ENCODE measurements around the gene MMP27. TPM values are rescaled to one million over a fixed set of nuclear protein-coding genes. Genes with fewer than 3 reads are reported as not detected.
"Not testable (repeated sequence)": the region's sequence is repeated elsewhere in the genome, so short reads cannot be mapped to it uniquely, and the experiment has no call there.

Gene MMP27
- total RNA-seq = not detected in 2 replicates

GRCh38 chr11:102705626-102706025, at the start of gene MMP27:
Gene MMP27, minus strand, starts transcription at chr11:102705769. Its CDS starts 55 bp downstream, at chr11:102705714.
- no peak for DNase-seq

- DNase-seq = no peak
These were observed 47.7 kb upstream of the MMP27 start for GRCh38 chr11:102753267-102753666.

- DNase-seq = no peak
These were observed 46.1 kb upstream of the MMP27 start for GRCh38 chr11:102751673-102752072.

- DNase-seq = no peak
These were observed 43.6 kb upstream of the MMP27 start for GRCh38 chr11:102749101-102749722.

- not testable (repeated sequence) for DNase-seq
These were observed 41.4 kb upstream of the MMP27 start for GRCh38 chr11:102746746-102747578.

GRCh38 chr11:102734650-102735049, 29.1 kb upstream of the MMP27 start:
- no peak for DNase-seq

- DNase-seq = peak; percentile 92
These were observed 27.8 kb upstream of the MMP27 start for GRCh38 chr11:102733232-102733875.

GRCh38 chr11:102730944-102731343, 25.4 kb upstream of the MMP27 start:
- not testable (repeated sequence) for DNase-seq

GRCh38 chr11:102729849-102730815, 24.6 kb upstream of the MMP27 start:
- peak; percentile 90 for DNase-seq

- DNase-seq = peak; percentile 90
These were observed 22.3 kb upstream of the MMP27 start for GRCh38 chr11:102727890-102728289.

GRCh38 chr11:102724904-102725500, 19.4 kb upstream of the MMP27 start, which contains the start of gene MMP8:
Gene MMP8, minus strand, starts transcription at chr11:102724954. Its CDS starts 99 bp downstream, at chr11:102724855.
- DNase-seq = no peak

- no peak for DNase-seq
These were observed 17.3 kb upstream of the MMP27 start for GRCh38 chr11:102722821-102723220.

GRCh38 chr11:102719620-102720277, 14.2 kb upstream of the MMP27 start:
- DNase-seq = no peak

GRCh38 chr11:102717280-102717679, 11.7 kb upstream of the MMP27 start:
- DNase-seq = no peak

- no peak for DNase-seq
These were observed 11.0 kb upstream of the MMP27 start for GRCh38 chr11:102716527-102716926.

GRCh38 chr11:102712137-102712536, 6.6 kb upstream of the MMP27 start:
- DNase-seq = no peak

GRCh38 chr11:102709201-102709945, 3.8 kb upstream of the MMP27 start:
- no peak for DNase-seq

GRCh38 chr11:102708654-102709053, 3.1 kb upstream of the MMP27 start:
- DNase-seq = no peak

- DNase-seq = no peak
These were observed 728 bp downstream of the MMP27 start for GRCh38 chr11:102704841-102705240.

- no peak for DNase-seq
These were observed 1.6 kb downstream of the MMP27 start for GRCh38 chr11:102703826-102704493.

All from dermis blood vessel endothelial cell (primary cell).